Left ventricle myocardium inferior (tissue), 1 donor: ENCODE results near the gene MAP1B. TPM values are rescaled to one million over a fixed set of nuclear protein-coding genes. Genes with fewer than 3 reads are reported as not detected.
A peak's percentile ranks its signal among the peaks of the same experiment; 100 is the strongest.

Source experiments
- DNase-seq: peaks from one replicate; pipeline ENCODE4 v3.0.0-alpha.2; 2020
- H3K27ac ChIP-seq: fragments of 200-600 bp; replicated peaks from 2 replicates; pipeline ENCODE4 v1.8.0; 2021
- H3K27me3 ChIP-seq: fragments of 200-600 bp; 2 replicates; pipeline ENCODE4 v1.8.0; 2021; ENCODE audit warnings: low read depth
- H3K36me3 ChIP-seq: fragments of 200-600 bp; 2 replicates; pipeline ENCODE4 v1.8.0; 2021
- H3K4me1 ChIP-seq: fragments of 200-600 bp; 2 replicates; pipeline ENCODE4 v1.8.0; 2021
- H3K4me3 ChIP-seq: fragments of 200-600 bp; 2 replicates; pipeline ENCODE4 v1.8.0; 2021; ENCODE audit warnings: mild to moderate bottlenecking, moderate library complexity
- H3K9me3 ChIP-seq: fragments of 200-600 bp; replicated peaks from 2 replicates; pipeline ENCODE4 v1.8.0; 2021
- intact Hi-C: fragments of 100-400 bp; cut with micrococcal nuclease; formaldehyde crosslinking; loops from one replicate; pipeline ENCODE4 v1.11.0; 2022
- total RNA-seq: library from RNA; stranded (reverse); fragmentation: NEBNext Ultra II Directional; extraction: Animal tissue kit (Norgen Biotek cat#: 25700); gene quantifications from one replicate; pipeline ENCODE4 v1.2.1, GENCODE V29; 2021
- TF ChIP-seq, protein P1 (sequence below): fragments of 200-600 bp; IDR thresholded peaks from 2 replicates; pipeline ENCODE4 v1.8.0; 2021; ENCODE audit warnings: antibody characterized with exemption, mild to moderate bottlenecking, borderline replicate concordance
- donor health status: DM: no; HTN: yes; CAD: no; lungs with severe emphysema.

The MAP1B gene
- total RNA-seq, 1 donor from 2014 or later = 73.2 TPM

GRCh38 chr5:72179028-72179815 lies 71.9 kb downstream of the MAP1B start:
- DNase-seq = peak; percentile 49
- Histone ChIP-seq H3K4me3 (peak overlapping the region; percentile 50), H3K27me3 (no peaks in the 10 kb centered on the region), H3K9me3 (no peaks in the 10 kb centered on the region), H3K27ac (peak overlapping the region; percentile 70), H3K36me3 (peaks cover 9% of the 10 kb centered on the region), H3K4me1 (peaks cover 13% of the 10 kb centered on the region)
- TF ChIP-seq, protein P1, sequence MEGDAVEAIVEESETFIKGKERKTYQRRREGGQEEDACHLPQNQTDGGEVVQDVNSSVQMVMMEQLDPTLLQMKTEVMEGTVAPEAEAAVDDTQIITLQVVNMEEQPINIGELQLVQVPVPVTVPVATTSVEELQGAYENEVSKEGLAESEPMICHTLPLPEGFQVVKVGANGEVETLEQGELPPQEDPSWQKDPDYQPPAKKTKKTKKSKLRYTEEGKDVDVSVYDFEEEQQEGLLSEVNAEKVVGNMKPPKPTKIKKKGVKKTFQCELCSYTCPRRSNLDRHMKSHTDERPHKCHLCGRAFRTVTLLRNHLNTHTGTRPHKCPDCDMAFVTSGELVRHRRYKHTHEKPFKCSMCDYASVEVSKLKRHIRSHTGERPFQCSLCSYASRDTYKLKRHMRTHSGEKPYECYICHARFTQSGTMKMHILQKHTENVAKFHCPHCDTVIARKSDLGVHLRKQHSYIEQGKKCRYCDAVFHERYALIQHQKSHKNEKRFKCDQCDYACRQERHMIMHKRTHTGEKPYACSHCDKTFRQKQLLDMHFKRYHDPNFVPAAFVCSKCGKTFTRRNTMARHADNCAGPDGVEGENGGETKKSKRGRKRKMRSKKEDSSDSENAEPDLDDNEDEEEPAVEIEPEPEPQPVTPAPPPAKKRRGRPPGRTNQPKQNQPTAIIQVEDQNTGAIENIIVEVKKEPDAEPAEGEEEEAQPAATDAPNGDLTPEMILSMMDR = no peak
- intact Hi-C loops = no loop called here

- H3K27ac ChIP-seq = peak overlapping the region; percentile 70
Observed at GRCh38 chr5:72179816-72180440, 72.7 kb downstream of the MAP1B start.

GRCh38 chr5:72180925-72181324 lies 73.7 kb downstream of the MAP1B start:
- H3K9me3 ChIP-seq = no peaks in the 10 kb centered on the region
- intact Hi-C loops = no loop called here
- no peak overlapping the region for H3K27ac ChIP-seq
- H3K36me3 ChIP-seq = peaks cover 20% of the 10 kb centered on the region
- no peak overlapping the region for H3K4me3 ChIP-seq
- peaks cover 30% of the 10 kb centered on the region for H3K4me1 ChIP-seq
- no peaks in the 10 kb centered on the region for H3K27me3 ChIP-seq
- no peak for DNase-seq
- TF ChIP-seq, protein P1 = no peak

More at GRCh38 chr5:72179816-72180440, 72.7 kb downstream of the MAP1B start:
- intact Hi-C loops = no loop called here
- DNase-seq = no peak
- Histone ChIP-seq H3K9me3 (no peaks in the 10 kb centered on the region), H3K4me1 (peaks cover 20% of the 10 kb centered on the region), H3K36me3 (peaks cover 16% of the 10 kb centered on the region), H3K4me3 (peak overlapping the region; percentile 50), H3K27me3 (no peaks in the 10 kb centered on the region)
- TF ChIP-seq, protein P1 = no peak

- intact Hi-C loops = no loop called here
- Histone ChIP-seq H3K27ac (no peak overlapping the region), H3K27me3 (no peaks in the 10 kb centered on the region), H3K4me1 (peaks cover 47% of the 10 kb centered on the region), H3K36me3 (peaks cover 32% of the 10 kb centered on the region), H3K4me3 (no peak overlapping the region), H3K9me3 (no peaks in the 10 kb centered on the region)
- no peak for DNase-seq
- TF ChIP-seq, protein P1 = no peak
Observed at GRCh38 chr5:72182686-72183085, 75.4 kb downstream of the MAP1B start.

GRCh38 chr5:72183101-72183520 lies 75.8 kb downstream of the MAP1B start:
- Histone ChIP-seq H3K4me1 (peaks cover 50% of the 10 kb centered on the region), H3K27ac (no peak overlapping the region), H3K36me3 (peaks cover 36% of the 10 kb centered on the region), H3K27me3 (no peaks in the 10 kb centered on the region), H3K9me3 (no peaks in the 10 kb centered on the region), H3K4me3 (no peak overlapping the region)
- no peak for DNase-seq
- intact Hi-C loops = no loop called here
- TF ChIP-seq, protein P1 = no peak
